HPDE6-E6E7 (cell line): Measurements from ENCODE around the gene TBC1D3L.
"Not testable (repeated sequence)": the region's sequence is repeated elsewhere in the genome, so short reads cannot be mapped to it uniquely, and the experiment has no call there.

Experiments used
- DNase-seq: peaks from one replicate; pipeline ENCODE4 v3.0.0; 2011; ENCODE audit warnings: missing footprints; ENCODE audit errors: extremely low spot score

The TBC1D3L gene

DNA sequence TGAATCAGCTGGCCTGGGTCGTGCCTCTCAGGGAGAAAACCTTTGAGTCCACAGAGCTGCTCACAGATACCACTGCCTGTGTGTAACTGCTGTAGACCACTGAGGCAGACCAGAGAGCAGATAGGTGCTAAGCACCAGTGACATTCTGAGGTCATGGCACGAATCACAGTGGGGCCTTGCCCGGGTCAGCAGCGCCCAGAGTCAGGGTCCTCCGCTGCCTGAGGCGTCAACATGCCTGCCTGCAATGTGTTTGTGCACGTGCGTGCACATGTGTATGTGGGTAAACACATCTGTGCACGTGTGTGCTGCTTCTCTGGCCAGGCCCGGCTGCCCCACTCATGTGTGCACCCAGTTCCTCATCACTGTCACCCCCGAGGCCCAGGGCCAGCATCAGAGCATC lies at the start of gene TBC1D3L:
Gene TBC1D3L, minus strand, starts transcription at position 101 of the 400 bp plus-strand sequence. CDS start 1,540 bp downstream, outside the sequence.
- DNase-seq = not testable (repeated sequence)

- not testable (repeated sequence) for DNase-seq
Observed at GRCh38 chr17:38003676-38004075, 14.8 kb upstream of the TBC1D3L start, which contains the start of gene TBC1D3D. Gene TBC1D3D (plus strand): TSS chr17:38003976. CDS start chr17:38005561, 1,585 bp downstream.
